ENCODE data around the gene NIN. TPM values are rescaled to one million over a fixed set of nuclear protein-coding genes. Genes with fewer than 3 reads are reported as not detected.

Gene NIN, protein sequence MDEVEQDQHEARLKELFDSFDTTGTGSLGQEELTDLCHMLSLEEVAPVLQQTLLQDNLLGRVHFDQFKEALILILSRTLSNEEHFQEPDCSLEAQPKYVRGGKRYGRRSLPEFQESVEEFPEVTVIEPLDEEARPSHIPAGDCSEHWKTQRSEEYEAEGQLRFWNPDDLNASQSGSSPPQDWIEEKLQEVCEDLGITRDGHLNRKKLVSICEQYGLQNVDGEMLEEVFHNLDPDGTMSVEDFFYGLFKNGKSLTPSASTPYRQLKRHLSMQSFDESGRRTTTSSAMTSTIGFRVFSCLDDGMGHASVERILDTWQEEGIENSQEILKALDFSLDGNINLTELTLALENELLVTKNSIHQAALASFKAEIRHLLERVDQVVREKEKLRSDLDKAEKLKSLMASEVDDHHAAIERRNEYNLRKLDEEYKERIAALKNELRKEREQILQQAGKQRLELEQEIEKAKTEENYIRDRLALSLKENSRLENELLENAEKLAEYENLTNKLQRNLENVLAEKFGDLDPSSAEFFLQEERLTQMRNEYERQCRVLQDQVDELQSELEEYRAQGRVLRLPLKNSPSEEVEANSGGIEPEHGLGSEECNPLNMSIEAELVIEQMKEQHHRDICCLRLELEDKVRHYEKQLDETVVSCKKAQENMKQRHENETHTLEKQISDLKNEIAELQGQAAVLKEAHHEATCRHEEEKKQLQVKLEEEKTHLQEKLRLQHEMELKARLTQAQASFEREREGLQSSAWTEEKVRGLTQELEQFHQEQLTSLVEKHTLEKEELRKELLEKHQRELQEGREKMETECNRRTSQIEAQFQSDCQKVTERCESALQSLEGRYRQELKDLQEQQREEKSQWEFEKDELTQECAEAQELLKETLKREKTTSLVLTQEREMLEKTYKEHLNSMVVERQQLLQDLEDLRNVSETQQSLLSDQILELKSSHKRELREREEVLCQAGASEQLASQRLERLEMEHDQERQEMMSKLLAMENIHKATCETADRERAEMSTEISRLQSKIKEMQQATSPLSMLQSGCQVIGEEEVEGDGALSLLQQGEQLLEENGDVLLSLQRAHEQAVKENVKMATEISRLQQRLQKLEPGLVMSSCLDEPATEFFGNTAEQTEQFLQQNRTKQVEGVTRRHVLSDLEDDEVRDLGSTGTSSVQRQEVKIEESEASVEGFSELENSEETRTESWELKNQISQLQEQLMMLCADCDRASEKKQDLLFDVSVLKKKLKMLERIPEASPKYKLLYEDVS (N-terminal part only)
- total RNA-seq (2022; extraction: Qiagen RNA extraction) = 10.0 to 16.1 TPM (median 14.8 TPM) in 5 replicates

DNA sequence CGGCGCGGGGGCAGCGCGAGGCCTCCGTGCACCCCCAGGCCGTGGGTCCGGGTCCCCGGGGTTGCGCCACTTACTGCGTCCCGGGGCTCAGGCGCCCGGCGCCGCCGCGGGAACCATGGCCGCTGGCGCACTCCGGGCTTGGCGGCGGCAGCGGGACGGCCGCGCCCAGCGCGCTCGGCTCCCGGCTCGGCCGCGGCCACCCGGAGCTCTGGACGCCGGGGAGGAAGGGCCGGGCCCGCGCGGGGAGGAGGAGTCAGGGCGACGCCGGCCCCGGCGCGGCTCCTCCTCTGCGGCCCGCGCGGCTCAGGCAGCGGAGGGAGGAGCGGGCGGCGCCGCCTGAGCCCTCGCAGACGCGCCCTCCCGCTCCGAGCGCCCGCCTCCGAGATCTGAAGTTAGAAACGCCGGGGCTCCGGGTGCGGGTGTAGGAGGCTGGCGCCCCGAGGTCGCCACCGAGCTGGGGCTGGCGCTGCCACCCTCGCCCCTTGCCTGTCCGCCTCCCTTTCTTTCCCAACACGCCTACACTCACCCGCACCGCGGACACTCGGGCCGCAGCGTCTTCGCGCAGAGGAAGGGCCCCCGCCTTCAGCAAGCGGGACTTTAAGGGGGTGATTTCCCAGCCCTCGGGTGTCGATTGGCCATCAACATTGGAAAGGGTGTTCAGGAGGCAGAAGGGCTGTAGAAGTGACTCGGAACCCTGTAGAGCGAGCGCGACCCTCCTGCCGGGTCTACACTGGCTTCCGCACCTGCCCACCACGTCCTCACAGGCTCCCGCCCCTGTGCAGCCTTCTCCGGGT is at the start of gene NIN:
NIN (minus strand) TSS at position 231 of the 794 bp plus-strand sequence. CDS start 9,106 bp downstream, outside the sequence.

DNA sequence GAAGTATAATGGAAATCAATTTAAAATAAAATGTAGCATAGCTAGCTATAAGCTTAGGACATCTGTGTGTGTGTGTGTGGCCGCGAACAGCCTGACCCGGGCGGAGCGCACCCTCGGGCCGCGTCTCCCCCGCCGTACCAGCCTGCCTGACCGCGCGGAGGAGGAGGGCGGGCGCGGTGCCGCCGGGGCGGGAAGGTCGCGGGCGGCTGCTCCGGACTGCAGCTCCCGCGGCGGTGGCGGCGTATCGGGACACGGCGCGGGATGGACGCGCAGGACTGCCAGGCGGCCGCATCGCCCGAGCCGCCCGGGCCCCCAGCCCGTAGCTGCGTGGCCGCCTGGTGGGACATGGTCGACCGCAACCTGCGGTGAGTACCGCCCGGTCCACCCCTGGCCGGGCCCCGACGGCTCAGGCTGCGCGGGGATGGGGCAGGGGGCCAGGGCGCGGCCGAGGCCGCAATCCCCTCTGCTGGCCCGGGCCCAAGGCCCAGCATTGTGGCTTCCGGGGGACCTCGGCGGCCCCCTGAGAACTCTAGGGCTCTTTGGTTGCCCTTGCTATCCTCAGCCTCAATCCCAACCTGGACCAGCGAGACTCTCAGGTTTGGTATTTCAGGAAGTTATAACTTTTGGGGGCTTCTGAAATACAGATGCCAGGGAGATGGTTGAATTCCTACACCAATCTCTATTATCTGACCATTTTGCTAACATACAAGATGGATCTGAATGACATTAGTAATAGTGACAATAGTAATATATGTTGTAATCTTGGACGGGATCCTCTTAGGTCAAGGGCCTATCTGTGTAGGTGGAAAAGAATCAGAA is 41.2 kb upstream of the NIN start, which contains the start of gene ABHD12B:
ABHD12B (plus strand) TSS at position 140 of the 819 bp plus-strand sequence; CDS start at position 262, 122 bp downstream.

Other genes starting within 250 kb of the NIN start
- 19.2 to 29.9 TPM (median 25.0 TPM) in 5 replicates for gene SAV1, start 162.9 kb downstream of the NIN start, total RNA-seq (2022; extraction: Qiagen RNA extraction)
- gene ABHD12B, start 40.9 kb upstream of the NIN start, total RNA-seq (2022; extraction: Qiagen RNA extraction) = not detected in 5 replicates
- gene PYGL, start 113.3 kb upstream of the NIN start, total RNA-seq (2022; extraction: Qiagen RNA extraction) = 105 to 143 TPM (median 133 TPM) in 5 replicates

All from A549 treated with CORT108297 at 1 μM for 4 hours (cell line).